CD14-positive monocyte (primary cell): ENCODE measurements around the gene MMP28. TPM values are rescaled to one million over a fixed set of nuclear protein-coding genes. Genes with fewer than 3 reads are reported as not detected.

Experiments used
- DNase-seq, 3 donors: peaks; one replicate each; pipeline ENCODE4 v3.0.0-alpha.2; 2011 to 2022
- H2AFZ ChIP-seq: 2 replicates; pipeline ENCODE4 v1.6.0; 2012; ENCODE audit warnings: mild to moderate bottlenecking, low read depth, low read length, inconsistent platforms; ENCODE audit not compliant: insufficient read depth, poor library complexity, severe bottlenecking
- H3K27ac ChIP-seq, 2 donors: 1 replicate in 1 of 2; 2 replicates in 1 of 2; pipeline ENCODE4 v1.5.1; 2012 to 2013; ENCODE audit warnings: low read length in 2 of 2, control low read depth in 1 of 2, inconsistent platforms in 1 of 2, low read depth in 1 of 2, mild to moderate bottlenecking in 1 of 2
- H3K27me3 ChIP-seq, 2 donors: one replicate each; pipeline versions ENCODE4 v1.6.0 to v1.6.1; 2011 to 2013; ENCODE audit warnings: low read length in 2 of 2; ENCODE audit not compliant: control insufficient read depth in 2 of 2, insufficient read depth in 2 of 2
- H3K36me3 ChIP-seq, 2 donors: replicated peaks in 1 of 2; 1 replicate in 1 of 2; 2 replicates in 1 of 2; pipeline versions ENCODE4 v1.5.1 to v1.6.1; 2012 to 2013; ENCODE audit warnings: low read length in 2 of 2, control low read depth in 1 of 2, inconsistent platforms in 1 of 2, mild to moderate bottlenecking in 1 of 2; ENCODE audit not compliant: insufficient read depth in 2 of 2, control insufficient read depth in 1 of 2
- H3K4me1 ChIP-seq, 2 donors: 1 replicate in 1 of 2; 2 replicates in 1 of 2; pipeline versions ENCODE4 v1.5.1 to v1.6.1; 2012 to 2013; ENCODE audit warnings: low read length in 2 of 2, control low read depth in 1 of 2, inconsistent platforms in 1 of 2, mild to moderate bottlenecking in 1 of 2, moderate library complexity in 1 of 2; ENCODE audit not compliant: insufficient read depth in 2 of 2, control insufficient read depth in 1 of 2
- H3K4me2 ChIP-seq: replicated peaks from 2 replicates; pipeline ENCODE3; 2012; ENCODE audit warnings: low read length, moderate library complexity, mild to moderate bottlenecking; ENCODE audit not compliant: poor library complexity, severe bottlenecking; ENCODE audit errors: extremely low read depth
- H3K4me3 ChIP-seq, 3 experiments: fragments of 200-600 bp in 1 of 3; sonication (generic) in 1 of 3; replicated peaks in 1 of 3; 1 replicate in 2 of 3; 2 replicates in 1 of 3; pipeline ENCODE4 v1.5.1; 2011 to 2013; ENCODE audit warnings: low read length in 3 of 3, mild to moderate bottlenecking in 3 of 3, control low read depth in 2 of 3, low read depth in 2 of 3, inconsistent platforms in 1 of 3, moderate library complexity in 1 of 3
- H3K79me2 ChIP-seq: 2 replicates; pipeline ENCODE4 v1.6.0; 2012; ENCODE audit warnings: mild to moderate bottlenecking, control low read depth, inconsistent platforms, low read length, moderate library complexity; ENCODE audit not compliant: insufficient read depth
- H3K9ac ChIP-seq: 2 replicates; pipeline ENCODE4 v1.6.0; 2017; ENCODE audit warnings: low read length, mild to moderate bottlenecking; ENCODE audit not compliant: insufficient read depth, poor library complexity, severe bottlenecking
- H3K9me3 ChIP-seq, 2 donors: replicated peaks in 1 of 2; 1 replicate in 1 of 2; 2 replicates in 1 of 2; pipeline versions ENCODE4 v1.5.1 to v1.6.1; 2012 to 2013; ENCODE audit warnings: low read length in 2 of 2, control low read depth in 1 of 2; ENCODE audit not compliant: control insufficient read depth in 1 of 2, insufficient read depth in 1 of 2
- H4K20me1 ChIP-seq: 2 replicates; pipeline ENCODE4 v1.6.0; 2012; ENCODE audit warnings: mild to moderate bottlenecking, low read length, control low read depth, moderate library complexity; ENCODE audit not compliant: insufficient read depth
- H3K27ac Mint-ChIP-seq, 7 donors: one replicate each; pipeline ENCODE4 v1.8.0; 2020; ENCODE audit warnings: mild to moderate bottlenecking in 7 of 7, mixed read lengths in 7 of 7, moderate library complexity in 6 of 7, inconsistent platforms in 2 of 7
- H3K27me3 Mint-ChIP-seq, 3 donors: one replicate each; pipeline ENCODE4 v1.8.0; 2021 to 2022; ENCODE audit warnings: low read depth in 3 of 3, mild to moderate bottlenecking in 3 of 3, mixed read lengths in 3 of 3, moderate library complexity in 3 of 3, inconsistent platforms in 1 of 3
- H3K36me3 Mint-ChIP-seq, 2 donors: one replicate each; pipeline ENCODE4 v1.8.0; 2020; ENCODE audit warnings: mixed read lengths in 2 of 2, inconsistent platforms in 1 of 2, mild to moderate bottlenecking in 1 of 2
- H3K4me1 Mint-ChIP-seq: one replicate; pipeline ENCODE4 v1.8.0; 2020; ENCODE audit warnings: mild to moderate bottlenecking, mixed read lengths
- H3K4me3 Mint-ChIP-seq, 2 donors: one replicate each; pipeline ENCODE4 v1.8.0; 2020; ENCODE audit warnings: mild to moderate bottlenecking in 2 of 2, mixed read lengths in 2 of 2, moderate library complexity in 1 of 2
- H3K9me3 Mint-ChIP-seq, 7 donors: one replicate each; pipeline ENCODE4 v1.8.0; 2020 to 2022; ENCODE audit warnings: mixed read lengths in 7 of 7, mild to moderate bottlenecking in 6 of 7, moderate library complexity in 6 of 7, inconsistent platforms in 2 of 7
- CTCF ChIP-seq: fragments of 200-600 bp; IDR thresholded peaks from one replicate; pipeline ENCODE4 v1.8.0; 2022; ENCODE audit warnings: antibody characterized with exemption, mild to moderate bottlenecking
- WGBS: methylation state at CpG from one replicate; pipeline ENCODE4 v1.1.5; 2013; ENCODE audit warnings: missing lambda C conversion rate; ENCODE audit not compliant: insufficient coverage; 5-methylcytosine and 5-hydroxymethylcytosine counted together
- intact Hi-C, 2 donors: fragments of 100-400 bp; cut with micrococcal nuclease; formaldehyde crosslinking; loops; one replicate each; pipeline versions ENCODE4 v1.15.0 to v1.15.1; 2023
- polyA plus RNA-seq, 3 donors: library from polyadenylated mRNA; depleted of rRNA in 1 of 3; unstranded in 2 of 3; stranded (reverse) in 1 of 3; fragments of 300-500 nt in 2 of 3; fragments of >200 nt in 1 of 3; fragmentation: Illumina TruSeq in 2 of 3; gene quantifications; 1 replicate in 2 of 3; 2 replicates in 1 of 3; pipeline ENCODE4 v1.2.3, GENCODE V29; 2012 to 2021

Gene MMP28
- polyA plus RNA-seq, 3 donors: not detected

DNA sequence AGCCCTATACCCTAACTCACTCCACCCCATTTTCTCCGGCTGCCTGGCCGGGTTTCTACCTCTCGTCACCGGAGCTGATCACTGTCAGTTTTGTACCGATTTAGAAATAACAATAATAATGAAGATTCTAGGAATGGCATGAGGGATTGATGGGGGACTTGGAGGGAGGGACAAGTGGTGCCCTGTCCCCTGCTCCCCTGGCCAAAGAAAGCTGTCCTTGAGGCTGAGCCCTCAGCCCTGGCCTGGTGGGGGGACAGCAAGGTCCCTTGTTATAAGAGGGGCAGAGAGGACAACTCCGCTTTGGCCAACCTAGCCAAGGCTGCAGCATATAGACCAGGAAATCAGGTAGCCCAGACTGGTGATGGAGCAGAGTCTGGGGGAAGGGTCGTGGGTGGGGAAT, 52.9 kb downstream of the MMP28 start:
- H3K4me3 Mint-ChIP-seq: peak overlapping the region in 1 of 2 donors; percentile 72

More for the DNA sequence above, 52.9 kb downstream of the MMP28 start:
- Mint-ChIP-seq H3K36me3 (no peaks in the 10 kb centered on the region), H3K4me1 (peaks cover 6% of the 10 kb centered on the region), H3K9me3 (peaks cover 0 to 8% (median 0%) of the 10 kb centered on the region in 7 donors), H3K27ac (no peak overlapping the region), H3K27me3 (peaks cover 29 to 45% (median 39%) of the 10 kb centered on the region in 3 donors)
- no peak for DNase-seq
- Histone ChIP-seq H3K27ac (no peak overlapping the region), H3K9ac (no peak overlapping the region), H3K4me3 (no peak overlapping the region), H4K20me1 (no peaks in the 10 kb centered on the region), H3K27me3 (peaks cover 7 to 27% of the 10 kb centered on the region in 2 donors), H3K9me3 (no peaks in the 10 kb centered on the region), H2AFZ (no peak overlapping the region), H3K4me1 (no peaks in the 10 kb centered on the region), H3K4me2 (no peak overlapping the region), H3K79me2 (no peaks in the 10 kb centered on the region), H3K36me3 (no peaks in the 10 kb centered on the region)
- no peak for TF ChIP-seq CTCF
- intact Hi-C loops: loop anchor here in 1 of 2 donors (10.0 kb wide), 1 partner anchor 578 kb away; no protein-coding TSS in a partner anchor
- 84% methylated on average over 2 of the region's 7 CpGs for WGBS
